Right lobe of liver (tissue), 6 donors: Measurements from ENCODE around the gene ADAMTS6. TPM values are rescaled to one million over a fixed set of nuclear protein-coding genes. Genes with fewer than 3 reads are reported as not detected.

ENCODE experiments used
- ATAC-seq, 4 donors: fragments of 200-7000 bp; cut with Tn5 transposase; one replicate each; pipeline ENCODE4 v1.9.1; 2020; ENCODE audit warnings: mild to moderate bottlenecking in 4 of 4, moderate library complexity in 4 of 4
- DNase-seq, 3 donors: peaks; one replicate each; pipeline ENCODE4 v3.0.0-alpha.2; 2020
- H3K27ac ChIP-seq, 3 donors: fragments of 200-600 bp; one replicate each; pipeline ENCODE4 v1.8.0; 2022
- H3K27me3 ChIP-seq, 2 donors: fragments of 200-600 bp; one replicate each; pipeline ENCODE4 v1.8.0; 2022
- H3K36me3 ChIP-seq, 4 donors: fragments of 200-600 bp; sonication (generic) in 1 of 4; one replicate each; pipeline versions ENCODE4 v1.5.1 to v1.8.0; 2017 to 2022; ENCODE audit warnings: control low read depth in 1 of 4
- H3K4me1 ChIP-seq, 4 donors: fragments of 200-600 bp; sonication (generic) in 1 of 4; one replicate each; pipeline versions ENCODE4 v1.5.1 to v1.8.0; 2017 to 2022; ENCODE audit warnings: control low read depth in 1 of 4
- H3K4me3 ChIP-seq, 3 donors: fragments of 200-600 bp; one replicate each; pipeline ENCODE4 v1.8.0; 2022
- H3K9me3 ChIP-seq, 4 donors: fragments of 200-600 bp; sonication (generic) in 1 of 4; one replicate each; pipeline versions ENCODE4 v1.5.1 to v1.8.0; 2017 to 2022; ENCODE audit warnings: control low read depth in 1 of 4
- POLR2A ChIP-seq: fragments of 450-650 bp; IDR thresholded peaks from one replicate; pipeline ENCODE4 v1.6.1; 2017; ENCODE audit warnings: antibody characterized with exemption, mild to moderate bottlenecking
- WGBS: methylation state at CpG from one replicate; pipeline ENCODE4 v1.1.6; 2018; ENCODE audit warnings: low coverage, low lambda C conversion rate; ENCODE audit not compliant: insufficient coverage; ENCODE audit errors: missing lambda C conversion rate; 5-methylcytosine and 5-hydroxymethylcytosine counted together
- intact Hi-C, 2 donors: fragments of 100-400 bp; cut with DNase I; formaldehyde crosslinking; loops; one replicate each; pipeline versions ENCODE4 v1.11.2 to v1.14.1; 2022
- total RNA-seq, 6 experiments: library from RNA; depleted of rRNA in 2 of 6; stranded (reverse); fragments of >200 nt in 2 of 6; fragmentation: NEBNext Ultra II Directional in 3 of 6; extraction: Animal tissue kit (Norgen Biotek cat#: 25700) in 3 of 6; gene quantifications; one replicate each; pipeline versions ENCODE4 v1.1.0 to v1.2.4, GENCODE V29; 2016 to 2023
- TF ChIP-seq, protein P1 (sequence below), 4 donors: fragments of 200-600 bp in 3 of 4; fragments of 450-650 bp in 1 of 4; IDR thresholded peaks; one replicate each; pipeline versions ENCODE4 v1.5.1 to v1.8.0; 2016 to 2022; ENCODE audit warnings: antibody characterized with exemption in 4 of 4, mild to moderate bottlenecking in 2 of 4
- donor health status: DM: no; HTN: yes; CAD: no.
- donor health status: DM: no; HTN: no; CAD: no.
- donor health status: DM: no; HTN: no; CAD: no.
- donor health status: DM: no; HTN: yes; CAD: no.
- donor health status: DM: no; HTN: yes; CAD: no.

The ADAMTS6 gene
- total RNA-seq, 6 experiments from 2014 or later = 0.17 to 0.56 (median 0.40) TPM

GRCh38 chr5:65446682-65447081, 35.0 kb downstream of the ADAMTS6 start:
- 68% methylated on average over 2 of the region's 2 CpGs for WGBS
- Histone ChIP-seq H3K27me3 (no peaks in the 10 kb centered on the region), H3K9me3 (no peaks in the 10 kb centered on the region), H3K4me1 (no peaks in the 10 kb centered on the region), H3K4me3 (no peak overlapping the region), H3K27ac (no peak overlapping the region), H3K36me3 (no peaks in the 10 kb centered on the region)
- intact Hi-C loops = no loop called here
- DNase-seq (no peak), ATAC-seq (no peak)
- TF ChIP-seq POLR2A = no peak
- TF ChIP-seq, protein P1, sequence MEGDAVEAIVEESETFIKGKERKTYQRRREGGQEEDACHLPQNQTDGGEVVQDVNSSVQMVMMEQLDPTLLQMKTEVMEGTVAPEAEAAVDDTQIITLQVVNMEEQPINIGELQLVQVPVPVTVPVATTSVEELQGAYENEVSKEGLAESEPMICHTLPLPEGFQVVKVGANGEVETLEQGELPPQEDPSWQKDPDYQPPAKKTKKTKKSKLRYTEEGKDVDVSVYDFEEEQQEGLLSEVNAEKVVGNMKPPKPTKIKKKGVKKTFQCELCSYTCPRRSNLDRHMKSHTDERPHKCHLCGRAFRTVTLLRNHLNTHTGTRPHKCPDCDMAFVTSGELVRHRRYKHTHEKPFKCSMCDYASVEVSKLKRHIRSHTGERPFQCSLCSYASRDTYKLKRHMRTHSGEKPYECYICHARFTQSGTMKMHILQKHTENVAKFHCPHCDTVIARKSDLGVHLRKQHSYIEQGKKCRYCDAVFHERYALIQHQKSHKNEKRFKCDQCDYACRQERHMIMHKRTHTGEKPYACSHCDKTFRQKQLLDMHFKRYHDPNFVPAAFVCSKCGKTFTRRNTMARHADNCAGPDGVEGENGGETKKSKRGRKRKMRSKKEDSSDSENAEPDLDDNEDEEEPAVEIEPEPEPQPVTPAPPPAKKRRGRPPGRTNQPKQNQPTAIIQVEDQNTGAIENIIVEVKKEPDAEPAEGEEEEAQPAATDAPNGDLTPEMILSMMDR (IDR thresholded peaks at IDR 0.05) = no peak

DNA sequence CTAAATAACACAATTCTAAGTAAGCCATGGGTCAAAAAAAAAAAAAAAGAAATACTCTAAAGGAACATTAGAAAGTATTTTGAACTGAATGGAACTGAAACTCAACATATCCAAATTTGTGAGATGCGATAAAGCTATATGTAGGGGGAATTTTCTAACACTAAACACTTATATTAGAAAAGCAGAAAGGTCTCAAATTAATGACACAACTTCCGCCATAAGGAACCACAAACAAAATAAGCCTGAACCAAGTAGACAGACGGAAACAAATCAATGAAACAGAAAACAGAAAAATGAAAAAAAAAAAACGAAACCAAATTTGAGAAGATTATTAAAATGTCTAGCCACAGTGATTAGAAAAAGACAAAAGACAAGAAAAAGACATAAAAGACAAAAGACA, 39.9 kb downstream of the ADAMTS6 start:
- WGBS = 73% methylated on average over 4 of the region's 4 CpGs
- TF ChIP-seq, protein P1 (IDR thresholded peaks at IDR 0.05) = no peak
- TF ChIP-seq POLR2A = no peak
- ATAC-seq = no peak
- Histone ChIP-seq H3K36me3 (no peaks in the 10 kb centered on the region), H3K27me3 (no peaks in the 10 kb centered on the region), H3K9me3 (no peaks in the 10 kb centered on the region), H3K4me3 (no peak overlapping the region), H3K4me1 (no peaks in the 10 kb centered on the region), H3K27ac (no peak overlapping the region)
- intact Hi-C loops = no loop called here
- DNase-seq = no peak

GRCh38 chr5:65440456-65440855, 41.3 kb downstream of the ADAMTS6 start:
- intact Hi-C loops = no loop called here
- Histone ChIP-seq H3K4me3 (no peak overlapping the region), H3K9me3 (no peaks in the 10 kb centered on the region), H3K36me3 (no peaks in the 10 kb centered on the region), H3K27me3 (no peaks in the 10 kb centered on the region), H3K27ac (no peak overlapping the region), H3K4me1 (no peaks in the 10 kb centered on the region)
- 100% methylated on average over 1 of the region's 1 CpG for WGBS
- DNase-seq = no peak
- TF ChIP-seq, protein P1 (IDR thresholded peaks at IDR 0.05) = no peak
- TF ChIP-seq POLR2A = no peak
- ATAC-seq = no peak

- Histone ChIP-seq H3K27ac (no peak overlapping the region), H3K4me3 (no peak overlapping the region), H3K27me3 (no peaks in the 10 kb centered on the region), H3K4me1 (no peaks in the 10 kb centered on the region), H3K36me3 (no peaks in the 10 kb centered on the region), H3K9me3 (no peaks in the 10 kb centered on the region)
- no peak for DNase-seq
- no peak for ATAC-seq
- 79% methylated on average over 3 of the region's 3 CpGs for WGBS
- TF ChIP-seq, protein P1 (IDR thresholded peaks at IDR 0.05) = no peak
- no peak for TF ChIP-seq POLR2A
- intact Hi-C loops = no loop called here
Observed at GRCh38 chr5:65434122-65434521, 47.6 kb downstream of the ADAMTS6 start.

DNA sequence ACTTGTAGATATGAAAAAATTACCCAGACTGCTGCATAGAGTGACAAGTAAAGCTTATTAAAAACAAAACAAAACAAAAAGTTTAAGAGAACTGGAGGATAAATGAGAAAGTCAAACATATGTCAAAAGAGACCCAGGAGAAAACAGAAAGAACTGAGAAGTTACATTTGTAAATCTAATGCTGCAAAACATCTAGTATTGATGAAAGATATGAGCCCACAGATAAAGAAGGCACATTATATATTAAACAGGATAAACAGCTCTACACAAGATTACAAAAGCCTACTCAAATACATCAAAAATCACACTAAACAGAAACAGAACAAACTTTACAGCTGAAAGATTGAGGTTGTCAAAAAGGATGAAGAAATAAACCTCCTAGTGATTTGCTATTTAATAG, 55.1 kb downstream of the ADAMTS6 start:
- intact Hi-C loops = no loop called here
- H3K36me3 ChIP-seq = no peaks in the 10 kb centered on the region

More for the DNA sequence above, 55.1 kb downstream of the ADAMTS6 start:
- Histone ChIP-seq H3K27me3 (no peaks in the 10 kb centered on the region), H3K4me1 (no peaks in the 10 kb centered on the region), H3K9me3 (no peaks in the 10 kb centered on the region), H3K27ac (no peak overlapping the region), H3K4me3 (no peak overlapping the region)
- ATAC-seq (no peak), DNase-seq (no peak)
- TF ChIP-seq, protein P1 (IDR thresholded peaks at IDR 0.05) = no peak
- no peak for TF ChIP-seq POLR2A
